Common myeloid progenitor, CD34-positive (primary cell): ENCODE data around the gene METTL22.
A peak's percentile ranks its signal among the peaks of the same experiment; 100 is the strongest.

Experiments
- CTCF ChIA-PET: fragments of 350-600 bp; sonication (Branson Sonifier 250); formaldehyde crosslinking; loops from one replicate; lab custom pipeline; 2021; ENCODE audit warnings: antibody characterized with exemption; lab: Charles Lee
- POLR2A ChIA-PET: fragments of 350-600 bp; sonication (Branson Sonifier 250); formaldehyde crosslinking; loops from one replicate; lab custom pipeline; 2021; ENCODE audit warnings: antibody characterized with exemption; lab: Charles Lee
- DNase-seq, 3 donors: peaks; one replicate each; pipeline versions ENCODE4 v3.0.0 to v3.0.0-alpha.2; 2013
- H3K27ac ChIP-seq, 2 experiments: 1 replicate in 1 of 2; 2 replicates in 1 of 2; pipeline ENCODE4 v1.7.0; 2013; ENCODE audit warnings: inconsistent platforms in 2 of 2, low read length in 2 of 2, mild to moderate bottlenecking in 2 of 2, low read depth in 1 of 2, moderate library complexity in 1 of 2; ENCODE audit not compliant: severe bottlenecking in 2 of 2, insufficient read depth in 1 of 2, poor library complexity in 1 of 2
- H3K27me3 ChIP-seq, 5 experiments: replicated peaks in 2 of 5; 1 replicate in 3 of 5; 2 replicates in 2 of 5; pipeline versions ENCODE4 v1.6.1 to v1.7.0; 2013; ENCODE audit warnings: low read length in 4 of 5, mild to moderate bottlenecking in 2 of 5, moderate library complexity in 2 of 5, inconsistent platforms in 1 of 5; ENCODE audit not compliant: insufficient read depth in 5 of 5, control insufficient read depth in 4 of 5
- H3K36me3 ChIP-seq, 4 experiments: 1 replicate in 2 of 4; 2 replicates in 2 of 4; pipeline versions ENCODE4 v1.6.1 to v1.7.0; 2013; ENCODE audit warnings: low read length in 3 of 4, control low read depth in 1 of 4, mild to moderate bottlenecking in 1 of 4; ENCODE audit not compliant: control insufficient read depth in 4 of 4, insufficient read depth in 4 of 4
- H3K4me1 ChIP-seq, 4 experiments: 1 replicate in 3 of 4; 2 replicates in 1 of 4; pipeline versions ENCODE4 v1.6.1 to v1.7.1; 2013; ENCODE audit warnings: low read length in 3 of 4, mild to moderate bottlenecking in 3 of 4, control low read depth in 1 of 4, inconsistent platforms in 1 of 4, moderate library complexity in 1 of 4; ENCODE audit not compliant: control insufficient read depth in 4 of 4, insufficient read depth in 4 of 4; ENCODE audit errors: control extremely low read depth in 1 of 4
- H3K4me3 ChIP-seq, 7 experiments: 1 replicate in 4 of 7; 2 replicates in 3 of 7; pipeline versions ENCODE4 v1.5.1 to v1.7.0; 2013; ENCODE audit warnings: mild to moderate bottlenecking in 7 of 7, low read length in 6 of 7, moderate library complexity in 6 of 7, inconsistent platforms in 2 of 7, low read depth in 2 of 7, control low read depth in 1 of 7; ENCODE audit not compliant: insufficient read depth in 4 of 7, control insufficient read depth in 1 of 7; ENCODE audit errors: extremely low read depth in 1 of 7
- H3K9me3 ChIP-seq, 5 experiments: 1 replicate in 4 of 5; 2 replicates in 1 of 5; pipeline versions ENCODE4 v1.6.1 to v1.7.1; 2013; ENCODE audit warnings: low read length in 4 of 5, mild to moderate bottlenecking in 2 of 5, inconsistent platforms in 1 of 5, low read depth in 1 of 5, moderate library complexity in 1 of 5; ENCODE audit not compliant: control insufficient read depth in 4 of 5, insufficient read depth in 2 of 5; ENCODE audit errors: control extremely low read depth in 1 of 5
- WGBS: methylation state at CpG from one replicate; pipeline ENCODE4 v1.1.5; 2013; ENCODE audit not compliant: insufficient coverage; 5-methylcytosine and 5-hydroxymethylcytosine counted together

Gene METTL22

GRCh38 chr16:8577678-8578304, 43.7 kb upstream of the METTL22 start:
- Histone ChIP-seq H3K4me3 (no peak overlapping the region), H3K27ac (no peak overlapping the region), H3K36me3 (no peaks in the 10 kb centered on the region), H3K27me3 (peaks cover 0 to 3% (median 2%) of the 10 kb centered on the region in 5 experiments), H3K4me1 (peaks cover 0 to 8% (median 7%) of the 10 kb centered on the region in 4 experiments), H3K9me3 (no peaks in the 10 kb centered on the region)
- POLR2A ChIA-PET: no interaction called here
- CTCF ChIA-PET: interaction anchor here (0.6 kb wide), 1 partner anchor 296 kb away, joined by 3 read pairs; no protein-coding TSS in a partner anchor
- 93% methylated on average over 9 of the region's 10 CpGs for WGBS
- no peak for DNase-seq

- peaks cover 0 to 8% (median 7%) of the 10 kb centered on the region in 4 experiments for H3K4me1 ChIP-seq
- H3K9me3 ChIP-seq: no peaks in the 10 kb centered on the region
- no peak overlapping the region for H3K27ac ChIP-seq
- ChIA-PET POLR2A (no interaction called here), CTCF (interaction anchor here (0.9 kb wide), 1 partner anchor 10 kb away, joined by 3 read pairs; no protein-coding TSS in a partner anchor)
- H3K36me3 ChIP-seq: no peaks in the 10 kb centered on the region
- no peak for DNase-seq
- WGBS: 90% methylated on average over 4 of the region's 9 CpGs
- peaks cover 0 to 4% (median 2%) of the 10 kb centered on the region in 5 experiments for H3K27me3 ChIP-seq
- H3K4me3 ChIP-seq: no peak overlapping the region
Measured at GRCh38 chr16:8579559-8579958, 41.9 kb upstream of the METTL22 start.

- Histone ChIP-seq H3K36me3 (no peaks in the 10 kb centered on the region), H3K9me3 (no peaks in the 10 kb centered on the region), H3K4me3 (no peak overlapping the region), H3K4me1 (peaks cover 0 to 8% (median 7%) of the 10 kb centered on the region in 4 experiments), H3K27me3 (peaks cover 0 to 10% (median 4%) of the 10 kb centered on the region in 5 experiments), H3K27ac (no peak overlapping the region)
- CTCF ChIA-PET: interaction anchor here (0.7 to 3.2 kb wide), 5 partner anchors 9 to 32 kb away, joined by 3 to 11 read pairs (median 3); no protein-coding TSS in a partner anchor
- DNase-seq: peak in 2 of 3 donors; percentile 37 to 54
- POLR2A ChIA-PET: interaction anchor here (0.6 kb wide), 1 partner anchor 92 kb away, joined by 3 read pairs; no protein-coding TSS in a partner anchor
- WGBS: 10% methylated on average over 3 of the region's 6 CpGs
Measured at GRCh38 chr16:8581831-8582580, 39.5 kb upstream of the METTL22 start.

DNA sequence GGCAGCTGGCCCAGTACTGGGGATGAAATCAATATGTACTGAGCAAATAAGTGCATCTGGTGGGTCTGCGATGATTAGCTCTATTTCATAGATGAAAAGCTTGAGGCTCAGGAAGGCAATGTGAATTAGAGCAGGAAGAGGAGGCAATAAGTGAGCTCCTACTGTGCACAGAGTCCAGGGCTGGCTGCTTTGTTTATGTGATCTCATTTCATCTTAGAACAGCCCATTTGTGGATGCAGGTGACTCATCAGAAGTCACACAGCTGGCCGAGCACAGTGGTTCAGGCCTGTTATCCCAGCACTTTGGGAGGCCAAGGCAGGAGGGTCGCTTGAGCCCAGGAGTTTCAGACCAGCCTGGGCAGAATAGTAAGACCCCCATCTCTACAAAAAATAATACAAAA, 38.3 kb upstream of the METTL22 start:
- H3K27ac ChIP-seq: no peak overlapping the region
- POLR2A ChIA-PET: no interaction called here
- H3K9me3 ChIP-seq: no peaks in the 10 kb centered on the region
- no peak overlapping the region for H3K4me3 ChIP-seq
- no peak for DNase-seq
- H3K27me3 ChIP-seq: peaks cover 8 to 22% (median 14%) of the 10 kb centered on the region in 5 experiments
- no CpG with 5 or more reads among the region's 3 CpGs for WGBS
- no peaks in the 10 kb centered on the region for H3K36me3 ChIP-seq
- peaks cover 0 to 8% (median 7%) of the 10 kb centered on the region in 4 experiments for H3K4me1 ChIP-seq
- CTCF ChIA-PET: interaction anchor here (0.8 to 3.2 kb wide), 6 partner anchors 10 to 73 kb away, joined by 3 to 11 read pairs (median 3); no protein-coding TSS in a partner anchor

GRCh38 chr16:8583732-8584131, 37.8 kb upstream of the METTL22 start:
- 88% methylated on average over 3 of the region's 4 CpGs for WGBS
- CTCF ChIA-PET: interaction anchor here (0.8 to 3.2 kb wide), 5 partner anchors 11 to 73 kb away, joined by 3 to 11 read pairs (median 3); no protein-coding TSS in a partner anchor
- POLR2A ChIA-PET: no interaction called here

DNA sequence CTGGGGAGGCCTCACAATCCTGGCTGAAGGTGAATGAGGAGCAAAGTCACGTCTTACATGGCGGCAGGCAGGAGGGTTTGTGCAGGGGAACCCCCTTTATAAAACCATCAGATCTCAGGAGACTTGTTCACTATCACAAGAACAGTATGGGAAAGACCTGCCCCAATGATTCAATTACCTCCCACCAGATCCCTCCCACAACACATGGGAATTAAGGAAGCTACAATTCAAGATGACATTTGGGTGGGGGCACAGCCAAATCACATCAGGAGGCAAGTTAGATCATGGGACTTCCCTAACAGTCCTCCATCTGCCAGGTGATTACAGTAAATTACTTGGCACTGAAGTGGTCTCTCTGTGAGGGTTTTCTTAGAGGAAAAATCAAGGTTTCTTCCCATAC, 36.5 kb upstream of the METTL22 start:
- Histone ChIP-seq H3K27me3 (peaks cover 20 to 41% (median 21%) of the 10 kb centered on the region in 5 experiments), H3K4me1 (peaks cover 0 to 19% (median 13%) of the 10 kb centered on the region in 4 experiments), H3K4me3 (no peak overlapping the region), H3K27ac (no peak overlapping the region), H3K9me3 (no peaks in the 10 kb centered on the region), H3K36me3 (no peaks in the 10 kb centered on the region)
- ChIA-PET POLR2A (no interaction called here), CTCF (interaction anchor here (1.5 kb wide), 1 partner anchor 13 kb away, joined by 8 read pairs; no protein-coding TSS in a partner anchor)
- DNase-seq: no peak
- WGBS: no CpG with 5 or more reads among the region's 2 CpGs

More at GRCh38 chr16:8583732-8584131, 37.8 kb upstream of the METTL22 start:
- Histone ChIP-seq H3K27me3 (peaks cover 13 to 28% (median 19%) of the 10 kb centered on the region in 5 experiments), H3K4me3 (no peak overlapping the region), H3K27ac (no peak overlapping the region), H3K9me3 (no peaks in the 10 kb centered on the region), H3K4me1 (peaks cover 0 to 8% (median 7%) of the 10 kb centered on the region in 4 experiments), H3K36me3 (no peaks in the 10 kb centered on the region)
- DNase-seq: no peak
